ENCODE data around the gene SURF2. TPM values are rescaled to one million over a fixed set of nuclear protein-coding genes. Genes with fewer than 3 reads are reported as not detected.

The SURF2 gene
- total and polyA plus RNA-seq, 9 of the 15 experiments (the other 6 are each of a cell fraction or from before 2014, with no cell fraction given) = 5.5 to 82.5 (median 21.3) TPM

- TF ChIP-seq ZNF263 (CRISPR knock-in tag; IDR thresholded peaks at IDR 0.05; ENCODE audit: borderline replicate concordance) = peak; percentile 66; the same call in 1 of the 2 replicates
- TF ChIP-seq DMBX1 (CRISPR knock-in tag; IDR thresholded peaks at IDR 0.05; ENCODE audit: borderline replicate concordance) = no peak
- TF ChIP-seq TRIM28 (IDR thresholded peaks at IDR 0.05) = no peak
- no peak for TF ChIP-seq THRAP3 (IDR thresholded peaks at IDR 0.05; ENCODE audit: borderline replicate concordance)
- TF ChIP-seq E2F8 (IDR thresholded peaks at IDR 0.05; ENCODE audit: low read depth, partially characterized antibody) = no peak
- TF ChIP-seq HMBOX1 (IDR thresholded peaks at IDR 0.05) = no peak
- no peak for TF ChIP-seq BRF2 (IDR thresholded peaks at IDR 0.05; ENCODE audit: borderline replicate concordance, insufficient read depth, insufficient read length)
- TF ChIP-seq KDM1A (IDR thresholded peaks at IDR 0.05) = no peak
- no peak for TF ChIP-seq SMAD2 (IDR thresholded peaks at IDR 0.05; ENCODE audit: low read depth, low read length)
- TF ChIP-seq SNRNP70 (optimal IDR thresholded peaks at IDR 0.05; ENCODE audit: low read depth, low read length) = no peak
- peak; percentile 98 for TF ChIP-seq HNRNPL (IDR thresholded peaks at IDR 0.05; ENCODE audit: low read depth, low read length)
- TF ChIP-seq SAFB2 (IDR thresholded peaks at IDR 0.05; ENCODE audit: borderline replicate concordance, low read depth, low read length, severe bottlenecking) = no peak
- TF ChIP-seq ZC3H11A (IDR thresholded peaks at IDR 0.05; ENCODE audit: low read depth, low read length) = no peak
- no peak for TF ChIP-seq RBM39 (optimal IDR thresholded peaks at IDR 0.05; ENCODE audit: low read depth, low read length)
- no peak for TF ChIP-seq RERE (CRISPR knock-in tag; IDR thresholded peaks at IDR 0.05; ENCODE audit: borderline replicate concordance)
- peak; percentile 79; the same call in 1 of the 2 replicates for TF ChIP-seq NR3C1 (CRISPR knock-in tag; IDR thresholded peaks at IDR 0.05)
Measured at GRCh38 chr9:133375724-133376654, 19.6 kb downstream of the SURF2 start, which contains the start of the genes STKLD1 and SURF4 (continued).
